SK-N-SH (cell line): ENCODE data around the gene SPRED2. TPM values are rescaled to one million over a fixed set of nuclear protein-coding genes. Genes with fewer than 3 reads are reported as not detected.

ENCODE experiments used
- CTCF ChIA-PET: fragments of 300-600, 350-600 bp; formaldehyde crosslinking; extraction: SDS; loops from one replicate; lab custom pipeline; 2021; lab: Yijun Ruan, JAX
- POLR2A ChIA-PET: fragments of 350-600 bp; sonication (Branson Sonifier 250); formaldehyde crosslinking; extraction: SDS; loops from one replicate; lab custom pipeline; 2020; ENCODE audit warnings: antibody characterized with exemption, inconsistent platforms; lab: Yijun Ruan, JAX
- DNase-seq: peaks from one replicate; pipeline ENCODE4 v3.0.0; 2012
- H2AFZ ChIP-seq: fragments of 200-600 bp; sonication (generic); 2 replicates; pipeline ENCODE4 v1.8.1; 2016; ENCODE audit warnings: antibody characterized with exemption, mild to moderate bottlenecking, low read depth
- H3F3A ChIP-seq: fragments of 200-600 bp; sonication (generic); replicated peaks from 2 replicates; pipeline ENCODE3; 2016; ENCODE audit warnings: antibody characterized with exemption, mild to moderate bottlenecking; ENCODE audit not compliant: insufficient read depth
- H3K27ac ChIP-seq, 2 experiments: fragments of 200-500 bp in 1 of 2; fragments of 200-600 bp in 1 of 2; sonication (Bioruptor generic) in 1 of 2; sonication (generic), shearing (Covaris generic) in 1 of 2; 2 replicates each; pipeline versions ENCODE4 v1.5.1 to v1.6.1; 2014 to 2016; ENCODE audit warnings: low read depth in 2 of 2, inconsistent platforms in 1 of 2, low read length in 1 of 2, mild to moderate bottlenecking in 1 of 2, mixed read lengths in 1 of 2
- H3K27me3 ChIP-seq: fragments of 200-600 bp; sonication (generic), shearing (Covaris generic); 2 replicates; pipeline ENCODE4 v1.6.1; 2016; ENCODE audit warnings: mixed run types; ENCODE audit not compliant: insufficient read depth
- H3K36me3 ChIP-seq, 2 experiments: fragments of 200-500 bp in 1 of 2; fragments of 200-600 bp in 1 of 2; sonication (Bioruptor generic) in 1 of 2; sonication (generic) in 1 of 2; replicated peaks in 1 of 2; 2 replicates each; pipeline versions ENCODE3 to v1.5.1; 2014 to 2016; ENCODE audit warnings: low read length in 1 of 2, mild to moderate bottlenecking in 1 of 2; ENCODE audit not compliant: insufficient read depth in 2 of 2, control insufficient read depth in 1 of 2
- H3K4me1 ChIP-seq, 2 experiments: fragments of 200-500 bp in 1 of 2; fragments of 200-600 bp in 1 of 2; sonication (Bioruptor generic) in 1 of 2; sonication (generic), shearing (Covaris generic) in 1 of 2; 2 replicates each; pipeline versions ENCODE4 v1.5.1 to v1.6.1; 2014 to 2016; ENCODE audit warnings: low read depth in 1 of 2, low read length in 1 of 2, mixed run types in 1 of 2; ENCODE audit not compliant: insufficient read depth in 2 of 2, control insufficient read depth in 1 of 2
- H3K4me2 ChIP-seq: fragments of 200-600 bp; sonication (generic), shearing (Covaris generic); 2 replicates; pipeline ENCODE4 v1.6.1; 2017; ENCODE audit warnings: mixed run types
- H3K4me3 ChIP-seq, 2 experiments: fragments of 200-500 bp in 1 of 2; fragments of 200-600 bp in 1 of 2; sonication (Bioruptor generic) in 1 of 2; sonication (generic), shearing (Covaris generic) in 1 of 2; 2 replicates each; pipeline versions ENCODE4 v1.5.1 to v1.8.1; 2014 to 2016; ENCODE audit warnings: low read depth in 2 of 2, inconsistent platforms in 1 of 2, low read length in 1 of 2, mild to moderate bottlenecking in 1 of 2, mixed read lengths in 1 of 2, moderate library complexity in 1 of 2
- H3K79me2 ChIP-seq: fragments of 200-600 bp; sonication (generic); 2 replicates; pipeline ENCODE4 v1.8.1; 2017; ENCODE audit warnings: mild to moderate bottlenecking; ENCODE audit not compliant: insufficient read depth
- H3K9ac ChIP-seq: fragments of 200-600 bp; sonication (generic); 2 replicates; pipeline ENCODE4 v1.6.1; 2017; ENCODE audit warnings: mixed run types
- H3K9me2 ChIP-seq: fragments of 200-600 bp; sonication (generic); 2 replicates; pipeline ENCODE4 v1.6.1; 2017; ENCODE audit warnings: mixed run types
- H3K9me3 ChIP-seq: fragments of 200-600 bp; sonication (generic); 2 replicates; pipeline ENCODE4 v1.6.1; 2017; ENCODE audit warnings: mixed run types, mild to moderate bottlenecking, moderate library complexity
- H4K20me1 ChIP-seq: fragments of 200-600 bp; sonication (generic); 2 replicates; pipeline ENCODE4 v1.6.1; 2017; ENCODE audit warnings: mild to moderate bottlenecking, mixed run types; ENCODE audit not compliant: insufficient read depth
- ELF1 ChIP-seq: IDR thresholded peaks from 2 replicates; pipeline ENCODE4 v1.4.0; 2012
- EP300 ChIP-seq, 2 experiments: IDR thresholded peaks; 2 replicates each; pipeline versions ENCODE4 v1.4.0 to v1.6.1; 2012; ENCODE audit warnings: borderline replicate concordance in 1 of 2, low read depth in 1 of 2, low read length in 1 of 2
- EZH2phosphoT487 ChIP-seq: fragments of 200-600 bp; sonication (generic); IDR thresholded peaks from 2 replicates; pipeline ENCODE4 v1.6.1; 2017; ENCODE audit warnings: low read depth, mixed run types, mild to moderate bottlenecking, antibody characterized with exemption, moderate library complexity, borderline replicate concordance
- FOSL2 ChIP-seq: IDR thresholded peaks from 2 replicates; pipeline ENCODE4 v1.4.0; 2012; ENCODE audit warnings: low read depth, mild to moderate bottlenecking, moderate library complexity, borderline replicate concordance
- GABPA ChIP-seq: IDR thresholded peaks from 2 replicates; pipeline ENCODE4 v1.4.0; 2012; ENCODE audit warnings: low read depth, mild to moderate bottlenecking
- GATA2 ChIP-seq: sonication (generic); formaldehyde crosslinking; IDR thresholded peaks from 2 replicates; pipeline ENCODE4 v1.5.0; 2020; ENCODE audit warnings: mild to moderate bottlenecking, missing genetic modification reagents
- JUND ChIP-seq: IDR thresholded peaks from 2 replicates; pipeline ENCODE4 v1.4.0; 2012
- MXI1 ChIP-seq: IDR thresholded peaks from 2 replicates; pipeline ENCODE4 v1.6.1; 2012; ENCODE audit warnings: mild to moderate bottlenecking, low read depth, low read length, improper control_type of control experiment
- NFIC ChIP-seq: IDR thresholded peaks from 2 replicates; pipeline ENCODE4 v1.4.0; 2012; ENCODE audit warnings: borderline replicate concordance
- POLR2AphosphoS5 ChIP-seq: IDR thresholded peaks from 2 replicates; pipeline ENCODE4 v1.6.1; 2012; ENCODE audit warnings: low read depth, low read length
- RFX5 ChIP-seq: IDR thresholded peaks from 2 replicates; pipeline ENCODE4 v1.6.1; 2012; ENCODE audit warnings: mild to moderate bottlenecking, improper control_type of control experiment, low read length
- RXRA ChIP-seq: IDR thresholded peaks from 2 replicates; pipeline ENCODE4 v1.4.0; 2012; ENCODE audit warnings: low read depth, mild to moderate bottlenecking, borderline replicate concordance
- SIN3A ChIP-seq: IDR thresholded peaks from 2 replicates; pipeline ENCODE4 v1.6.1; 2012; ENCODE audit warnings: low read depth, mild to moderate bottlenecking, low read length, moderate library complexity, borderline replicate concordance
- TEAD4 ChIP-seq: IDR thresholded peaks from 2 replicates; pipeline ENCODE4 v1.4.0; 2012; ENCODE audit warnings: mild to moderate bottlenecking, borderline replicate concordance; ENCODE audit not compliant: insufficient read depth
- YY1 ChIP-seq: IDR thresholded peaks from 2 replicates; pipeline ENCODE4 v1.4.0; 2012; ENCODE audit warnings: low read depth, mild to moderate bottlenecking
- WGBS: methylation state at CpG from one replicate; pipeline ENCODE4 v1.1.6; 2017; ENCODE audit warnings: low lambda C conversion rate; 5-methylcytosine and 5-hydroxymethylcytosine counted together
- polyA plus RNA-seq, 3 experiments: library from polyadenylated mRNA; depleted of rRNA; stranded (reverse); fragments of >200 nt; gene quantifications; 2 replicates each; pipeline ENCODE4 v1.2.3, GENCODE V29; 2012
- TF ChIP-seq, protein P1 (sequence below): fragments of 150-350 bp; IDR thresholded peaks from 2 replicates; pipeline ENCODE4 v1.6.1; 2016; ENCODE audit warnings: mild to moderate bottlenecking, low read depth, low read length
- TF ChIP-seq, protein P2 (sequence below): fragments of 200-600 bp; sonication (generic); IDR thresholded peaks from 2 replicates; pipeline ENCODE4 v1.6.1; 2017; ENCODE audit warnings: antibody characterized with exemption, mild to moderate bottlenecking, moderate library complexity
- TF ChIP-seq, protein P3 (sequence below): IDR thresholded peaks from 2 replicates; pipeline ENCODE4 v1.4.0; 2012; ENCODE audit warnings: low read depth
- TF ChIP-seq, protein P4 (sequence below): IDR thresholded peaks from 2 replicates; pipeline ENCODE4 v1.6.1; 2012; ENCODE audit warnings: mild to moderate bottlenecking, low read depth, low read length, moderate library complexity

Gene SPRED2
- polyA plus RNA-seq, 1 of the 3 experiments (the other 2 are of a cell fraction), result 21.9 TPM

DNA sequence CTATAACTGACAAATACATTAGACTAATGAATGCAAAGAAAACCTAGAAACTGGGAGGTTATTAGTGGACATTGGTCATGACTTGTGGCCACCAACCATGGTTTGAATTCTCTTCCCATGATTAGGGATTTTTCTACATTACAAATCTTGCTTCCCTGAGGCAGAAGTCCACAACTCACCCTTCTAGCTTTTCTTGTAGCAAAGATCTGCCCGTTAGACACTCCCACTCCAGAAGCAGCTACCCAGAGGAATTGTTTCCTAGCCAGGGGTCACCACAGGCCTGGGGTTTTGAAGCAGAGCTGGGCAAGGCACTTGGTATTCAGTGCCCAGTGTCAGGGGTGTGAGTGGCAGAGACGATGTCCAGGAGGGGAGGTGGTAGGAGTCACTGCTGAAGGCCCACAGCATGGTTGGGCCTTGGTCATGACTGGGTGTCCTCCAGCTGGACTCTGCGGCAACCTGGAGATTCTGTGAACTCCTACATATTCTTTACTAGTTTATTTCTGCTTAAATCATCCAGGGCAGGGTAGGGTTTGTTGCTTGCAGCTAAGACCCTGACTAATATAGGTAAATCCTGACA lies 149.8 kb downstream of the SPRED2 start:
- no peak for DNase-seq
- Histone ChIP-seq H3K4me3 (no peak overlapping the region), H3K9me3 (no peaks in the 10 kb centered on the region), H3K4me1 (peaks cover 0 to 12% of the 10 kb centered on the region in 2 experiments; a peak in 1 of 4 replicates), H3K9me2 (no peaks in the 10 kb centered on the region), H2AFZ (no peak overlapping the region), H4K20me1 (no peaks in the 10 kb centered on the region), H3K27ac (no peak overlapping the region), H3K79me2 (no peaks in the 10 kb centered on the region), H3K36me3 (no peaks in the 10 kb centered on the region), H3K27me3 (no peaks in the 10 kb centered on the region), H3K9ac (no peak overlapping the region), H3K4me2 (no peak overlapping the region), H3F3A (peaks cover 6% of the 10 kb centered on the region)
- 89% methylated on average over 3 of the region's 3 CpGs for WGBS
- TF ChIP-seq, protein P1, sequence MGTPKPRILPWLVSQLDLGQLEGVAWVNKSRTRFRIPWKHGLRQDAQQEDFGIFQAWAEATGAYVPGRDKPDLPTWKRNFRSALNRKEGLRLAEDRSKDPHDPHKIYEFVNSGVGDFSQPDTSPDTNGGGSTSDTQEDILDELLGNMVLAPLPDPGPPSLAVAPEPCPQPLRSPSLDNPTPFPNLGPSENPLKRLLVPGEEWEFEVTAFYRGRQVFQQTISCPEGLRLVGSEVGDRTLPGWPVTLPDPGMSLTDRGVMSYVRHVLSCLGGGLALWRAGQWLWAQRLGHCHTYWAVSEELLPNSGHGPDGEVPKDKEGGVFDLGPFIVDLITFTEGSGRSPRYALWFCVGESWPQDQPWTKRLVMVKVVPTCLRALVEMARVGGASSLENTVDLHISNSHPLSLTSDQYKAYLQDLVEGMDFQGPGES, result no peak
- TF ChIP-seq ELF1, result no peak
- TF ChIP-seq EP300 (IDR thresholded peaks at IDR 0.05; ENCODE audit: borderline replicate concordance in 1 of 2, low read depth in 1 of 2, low read length in 1 of 2), result no peak
- TF ChIP-seq, protein P2, sequence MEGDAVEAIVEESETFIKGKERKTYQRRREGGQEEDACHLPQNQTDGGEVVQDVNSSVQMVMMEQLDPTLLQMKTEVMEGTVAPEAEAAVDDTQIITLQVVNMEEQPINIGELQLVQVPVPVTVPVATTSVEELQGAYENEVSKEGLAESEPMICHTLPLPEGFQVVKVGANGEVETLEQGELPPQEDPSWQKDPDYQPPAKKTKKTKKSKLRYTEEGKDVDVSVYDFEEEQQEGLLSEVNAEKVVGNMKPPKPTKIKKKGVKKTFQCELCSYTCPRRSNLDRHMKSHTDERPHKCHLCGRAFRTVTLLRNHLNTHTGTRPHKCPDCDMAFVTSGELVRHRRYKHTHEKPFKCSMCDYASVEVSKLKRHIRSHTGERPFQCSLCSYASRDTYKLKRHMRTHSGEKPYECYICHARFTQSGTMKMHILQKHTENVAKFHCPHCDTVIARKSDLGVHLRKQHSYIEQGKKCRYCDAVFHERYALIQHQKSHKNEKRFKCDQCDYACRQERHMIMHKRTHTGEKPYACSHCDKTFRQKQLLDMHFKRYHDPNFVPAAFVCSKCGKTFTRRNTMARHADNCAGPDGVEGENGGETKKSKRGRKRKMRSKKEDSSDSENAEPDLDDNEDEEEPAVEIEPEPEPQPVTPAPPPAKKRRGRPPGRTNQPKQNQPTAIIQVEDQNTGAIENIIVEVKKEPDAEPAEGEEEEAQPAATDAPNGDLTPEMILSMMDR, result no peak
- TF ChIP-seq POLR2AphosphoS5, result no peak
- TF ChIP-seq, protein P3, sequence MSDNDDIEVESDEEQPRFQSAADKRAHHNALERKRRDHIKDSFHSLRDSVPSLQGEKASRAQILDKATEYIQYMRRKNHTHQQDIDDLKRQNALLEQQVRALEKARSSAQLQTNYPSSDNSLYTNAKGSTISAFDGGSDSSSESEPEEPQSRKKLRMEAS, result no peak
- TF ChIP-seq RXRA, result no peak
- TF ChIP-seq NFIC, result no peak
- no peak for TF ChIP-seq RFX5
- TF ChIP-seq EZH2phosphoT487, result no peak
- no peak for TF ChIP-seq MXI1
- TF ChIP-seq SIN3A, result no peak
- ChIA-PET POLR2A (no interaction called here), CTCF (interaction anchor here (0.8 to 1.8 kb wide), 5 partner anchors 11 to 27 kb away, joined by 3 to 6 read pairs (median 3); no protein-coding TSS in a partner anchor)

DNA sequence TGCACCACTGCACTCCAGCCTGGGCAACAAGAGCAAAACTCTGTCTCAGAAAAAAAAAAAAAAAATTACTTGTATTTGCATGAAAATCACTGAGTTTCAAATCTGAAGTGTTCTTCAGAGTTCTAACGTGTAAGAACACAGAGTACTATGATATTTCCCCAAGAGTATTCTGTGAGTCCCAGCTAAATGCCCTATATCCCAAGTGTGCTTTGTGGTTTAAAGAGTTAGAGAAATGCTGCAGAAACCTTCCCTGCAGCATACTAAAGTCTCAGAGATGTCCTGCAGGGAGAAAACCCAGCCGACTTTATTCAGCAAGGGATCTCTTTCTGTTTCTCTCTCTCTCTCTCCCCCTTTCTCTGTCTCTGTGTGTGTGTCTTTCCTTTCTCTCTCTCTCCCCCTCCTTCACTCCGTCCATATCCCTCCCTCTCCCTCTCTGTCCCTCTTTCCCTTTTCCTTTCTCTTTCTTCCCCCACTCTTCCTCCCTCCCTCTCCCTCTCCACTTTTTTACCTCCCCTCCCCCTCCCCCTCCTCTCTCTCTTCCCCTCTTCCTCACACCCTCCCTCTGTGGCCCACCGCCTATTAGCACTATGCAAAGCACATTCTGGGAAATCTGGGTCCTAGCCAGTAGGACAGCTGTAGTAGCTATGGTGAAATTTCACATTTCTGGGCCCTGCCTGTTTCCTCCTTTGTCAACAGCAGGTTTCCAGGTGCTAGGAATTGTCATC lies 150.6 kb downstream of the SPRED2 start:
- no peak for DNase-seq
- no peak overlapping the region for H3K4me2 ChIP-seq
- POLR2A ChIA-PET, result no interaction called here

More for the DNA sequence above, 150.6 kb downstream of the SPRED2 start:
- no peaks in the 10 kb centered on the region for H3K27me3 ChIP-seq
- no peaks in the 10 kb centered on the region for H3K36me3 ChIP-seq
- H2AFZ ChIP-seq, result no peak overlapping the region
- H3K79me2 ChIP-seq, result no peaks in the 10 kb centered on the region
- no peaks in the 10 kb centered on the region for H4K20me1 ChIP-seq
- H3K9ac ChIP-seq, result no peak overlapping the region
- peaks cover 0 to 16% of the 10 kb centered on the region in 2 experiments; a peak in 2 of 4 replicates for H3K4me1 ChIP-seq
- H3K9me2 ChIP-seq, result no peaks in the 10 kb centered on the region
- TF ChIP-seq GATA2 (CRISPR knock-in tag) (no peak), FOSL2 (no peak), YY1 (no peak), TEAD4 (no peak), JUND (no peak), GABPA (no peak), RXRA (no peak)
- TF ChIP-seq, protein P3, result no peak
- TF ChIP-seq, protein P4, sequence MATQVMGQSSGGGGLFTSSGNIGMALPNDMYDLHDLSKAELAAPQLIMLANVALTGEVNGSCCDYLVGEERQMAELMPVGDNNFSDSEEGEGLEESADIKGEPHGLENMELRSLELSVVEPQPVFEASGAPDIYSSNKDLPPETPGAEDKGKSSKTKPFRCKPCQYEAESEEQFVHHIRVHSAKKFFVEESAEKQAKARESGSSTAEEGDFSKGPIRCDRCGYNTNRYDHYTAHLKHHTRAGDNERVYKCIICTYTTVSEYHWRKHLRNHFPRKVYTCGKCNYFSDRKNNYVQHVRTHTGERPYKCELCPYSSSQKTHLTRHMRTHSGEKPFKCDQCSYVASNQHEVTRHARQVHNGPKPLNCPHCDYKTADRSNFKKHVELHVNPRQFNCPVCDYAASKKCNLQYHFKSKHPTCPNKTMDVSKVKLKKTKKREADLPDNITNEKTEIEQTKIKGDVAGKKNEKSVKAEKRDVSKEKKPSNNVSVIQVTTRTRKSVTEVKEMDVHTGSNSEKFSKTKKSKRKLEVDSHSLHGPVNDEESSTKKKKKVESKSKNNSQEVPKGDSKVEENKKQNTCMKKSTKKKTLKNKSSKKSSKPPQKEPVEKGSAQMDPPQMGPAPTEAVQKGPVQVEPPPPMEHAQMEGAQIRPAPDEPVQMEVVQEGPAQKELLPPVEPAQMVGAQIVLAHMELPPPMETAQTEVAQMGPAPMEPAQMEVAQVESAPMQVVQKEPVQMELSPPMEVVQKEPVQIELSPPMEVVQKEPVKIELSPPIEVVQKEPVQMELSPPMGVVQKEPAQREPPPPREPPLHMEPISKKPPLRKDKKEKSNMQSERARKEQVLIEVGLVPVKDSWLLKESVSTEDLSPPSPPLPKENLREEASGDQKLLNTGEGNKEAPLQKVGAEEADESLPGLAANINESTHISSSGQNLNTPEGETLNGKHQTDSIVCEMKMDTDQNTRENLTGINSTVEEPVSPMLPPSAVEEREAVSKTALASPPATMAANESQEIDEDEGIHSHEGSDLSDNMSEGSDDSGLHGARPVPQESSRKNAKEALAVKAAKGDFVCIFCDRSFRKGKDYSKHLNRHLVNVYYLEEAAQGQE, result no peak
- no peaks in the 10 kb centered on the region for H3K9me3 ChIP-seq
- H3F3A ChIP-seq, result peaks cover 6% of the 10 kb centered on the region
- 59% methylated on average over 4 of the region's 4 CpGs for WGBS
- H3K27ac ChIP-seq, result no peak overlapping the region
- CTCF ChIA-PET, result interaction anchor here (0.6 to 1.8 kb wide), 2 partner anchors 16 to 30 kb away, joined by 3 to 6 read pairs; no protein-coding TSS in a partner anchor
- no peak overlapping the region for H3K4me3 ChIP-seq
